Ramos (cell line): ENCODE data around the gene HBS1L.

Source experiments
- in situ Hi-C: fragments of 300-500 bp; cut with MboI; formaldehyde crosslinking; loops from one replicate; pipeline ENCODE4 v1.14.3; 2022; ENCODE audit warnings: low sequenced_read_pairs; ENCODE audit not compliant: unreplicated experiment

The HBS1L gene

DNA sequence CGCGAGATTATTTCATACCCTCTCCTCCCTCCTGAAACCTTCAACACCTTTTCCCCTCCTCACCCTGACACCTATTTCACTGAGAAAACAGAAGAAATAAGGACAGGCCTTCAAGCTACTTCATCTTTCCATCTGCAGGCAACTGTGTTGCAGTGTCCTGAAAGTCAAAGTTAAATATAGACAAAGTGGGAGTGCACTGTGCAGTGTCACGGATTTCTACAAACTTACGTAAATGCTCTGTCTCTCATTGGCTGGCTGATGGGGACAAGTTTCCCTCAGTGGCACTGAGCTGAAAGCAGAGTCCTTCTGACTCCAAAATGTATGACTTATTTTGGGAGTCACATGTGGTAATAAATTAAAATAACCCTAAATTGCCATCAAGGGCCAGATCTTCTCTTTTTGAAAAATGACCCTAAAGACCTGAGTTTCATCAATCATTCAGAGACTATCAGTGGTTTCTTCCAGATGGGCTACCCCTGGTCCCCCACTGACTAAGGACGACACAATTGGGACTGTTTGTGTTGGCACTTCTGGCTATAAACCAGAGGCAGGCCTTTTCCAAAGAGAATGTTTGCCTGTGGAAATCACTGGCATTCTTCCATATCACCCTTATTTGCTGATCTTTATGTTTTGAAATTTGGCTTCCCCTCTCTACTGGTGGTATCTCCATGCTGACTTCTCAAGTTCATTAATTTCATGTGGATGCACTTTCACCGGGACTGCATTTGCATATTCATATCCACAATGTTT lies 126.3 kb downstream of the HBS1L start:
- in situ Hi-C loops = loop anchor here (25.0 kb wide), 1 partner anchor 291 kb away; no protein-coding TSS in a partner anchor

- in situ Hi-C loops = loop anchor here (25.0 kb wide), 1 partner anchor 288 kb away; no protein-coding TSS in a partner anchor
These were observed 128.8 kb downstream of the HBS1L start for GRCh38 chr6:134925800-134926199.

DNA sequence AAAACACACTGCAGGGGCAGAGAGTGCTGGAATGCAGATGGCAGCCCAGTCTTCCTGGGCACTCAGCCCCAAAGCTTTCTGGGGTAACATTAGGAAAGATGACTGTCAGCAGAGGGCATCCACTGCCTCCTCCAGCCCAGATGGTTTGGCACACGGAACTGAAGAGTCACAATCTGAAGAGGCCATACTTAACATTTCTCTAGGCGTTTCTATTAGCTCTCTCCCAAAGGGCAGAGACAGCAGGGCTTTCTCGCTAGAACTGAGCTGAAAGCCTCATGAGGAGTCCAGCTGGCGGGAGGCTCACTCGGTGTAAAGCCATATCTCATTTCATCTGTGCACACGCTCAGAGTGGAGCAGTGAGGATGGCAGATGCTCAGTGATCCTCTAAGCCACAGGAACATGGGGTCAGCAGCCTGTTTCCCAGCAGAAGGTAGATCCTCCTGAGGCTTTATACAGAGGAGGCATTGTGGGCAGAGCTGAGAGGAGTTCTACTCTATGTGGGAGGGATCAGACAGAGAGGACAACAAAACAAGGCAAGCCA lies 132.8 kb downstream of the HBS1L start:
- in situ Hi-C loops = no loop called here

GRCh38 chr6:134921276-134921675 lies 133.3 kb downstream of the HBS1L start:
- in situ Hi-C loops = no loop called here

DNA sequence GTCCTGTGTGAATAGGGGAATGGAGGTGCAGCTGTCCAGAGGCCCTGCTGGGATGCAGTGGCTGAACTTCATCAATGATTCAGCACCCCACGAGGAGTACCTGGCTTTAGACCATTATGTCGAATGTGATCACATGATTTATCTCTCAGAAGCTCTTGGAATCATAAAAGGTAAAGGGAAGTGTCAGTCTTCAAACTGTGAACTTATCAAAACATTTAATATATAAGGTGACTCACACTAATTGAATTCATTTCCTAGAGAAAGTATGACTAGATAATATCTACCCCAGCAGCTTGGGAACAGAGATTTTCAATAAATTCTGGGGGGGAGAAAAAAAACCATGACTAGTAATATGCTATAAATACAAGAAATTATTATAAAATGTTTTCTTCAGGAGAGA lies 134.2 kb downstream of the HBS1L start:
- in situ Hi-C loops = no loop called here

- in situ Hi-C loops = no loop called here
These were observed 136.1 kb downstream of the HBS1L start for GRCh38 chr6:134918418-134918961.

GRCh38 chr6:134911547-134911946 lies 143.1 kb downstream of the HBS1L start:
- in situ Hi-C loops = no loop called here

DNA sequence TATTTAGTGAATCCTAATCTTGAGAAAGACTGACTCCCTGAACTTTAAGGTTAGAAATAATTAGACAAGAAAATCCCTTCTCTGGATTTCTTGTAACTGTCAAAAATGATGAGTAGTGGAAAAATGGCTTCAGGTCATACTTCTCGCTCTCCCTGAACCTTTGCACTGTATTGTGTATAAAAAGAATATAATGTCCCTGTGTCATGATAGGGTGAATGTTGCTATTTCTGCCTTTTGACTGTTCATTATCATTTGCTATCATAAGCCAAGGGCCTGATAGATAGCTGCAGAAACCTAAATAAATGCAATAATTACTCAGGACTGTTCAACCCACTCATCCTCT lies 144.1 kb downstream of the HBS1L start:
- in situ Hi-C loops = no loop called here
